Pancreas (tissue), 10 donors: ENCODE data around the gene CLOCK. TPM values are rescaled to one million over a fixed set of nuclear protein-coding genes. Genes with fewer than 3 reads are reported as not detected.

ENCODE experiments used
- ATAC-seq, 4 donors: fragments of 200-7000 bp; cut with Tn5 transposase; one replicate each; pipeline versions ENCODE4 v1.8.0 to v1.9.1; 2020; ENCODE audit warnings: mild to moderate bottlenecking in 4 of 4, moderate library complexity in 4 of 4
- DNase-seq, 6 donors: peaks; one replicate each; pipeline ENCODE4 v3.0.0-alpha.2; 2020
- FAIRE-seq: peaks from 2 replicates; lab custom pipeline; 2012; peaks lifted over from hg19 to GRCh38; lab: Jason Lieb, UNC
- H3K27ac ChIP-seq, 4 donors: fragments of 200-600 bp; sonication (generic); 1 replicate in 3 of 4; 2 replicates in 1 of 4; pipeline versions ENCODE4 v1.5.0 to v1.8.0; 2020
- H3K27me3 ChIP-seq, 4 donors: fragments of 200-600 bp; one replicate each; pipeline ENCODE4 v1.8.0; 2021
- H3K36me3 ChIP-seq, 3 donors: fragments of 200-600 bp; sonication (generic) in 1 of 3; one replicate each; pipeline versions ENCODE4 v1.5.0 to v1.8.0; 2020 to 2021
- H3K4me1 ChIP-seq, 3 donors: fragments of 200-600 bp; one replicate each; pipeline ENCODE4 v1.8.0; 2021
- H3K4me3 ChIP-seq, 4 donors: fragments of 200-600 bp; sonication (generic) in 2 of 4; one replicate each; pipeline versions ENCODE4 v1.5.0 to v1.8.0; 2020 to 2021
- H3K9me3 ChIP-seq, 4 donors: fragments of 200-600 bp; one replicate each; pipeline ENCODE4 v1.8.0; 2021
- CTCF ChIP-seq, 4 donors: fragments of 200-600 bp; sonication (generic) in 3 of 4; IDR thresholded peaks; one replicate each; pipeline versions ENCODE4 v1.5.0 to v1.8.0; 2021; ENCODE audit warnings: antibody characterized with exemption in 4 of 4
- WGBS, 2 donors: extraction: QIAGEN DNeasy Blood & Tissue Kit; methylation state at CpG; one replicate each; pipeline ENCODE4 v1.1.7; 2013; 5-methylcytosine and 5-hydroxymethylcytosine counted together
- intact Hi-C, 3 donors: fragments of 100-400 bp; cut with DNase I; formaldehyde crosslinking; loops; one replicate each; pipeline versions ENCODE4 v1.11.1 to v1.14.2; 2022
- polyA plus RNA-seq, 2 donors: library from polyadenylated mRNA; stranded (reverse); fragments of 200-250 nt; gene quantifications; one replicate each; pipeline ENCODE4 v1.2.3, GENCODE V29; 2013
- total RNA-seq, 6 donors: library from RNA; stranded (reverse); fragmentation: NEBNext Ultra II Directional in 4 of 6; extraction: Animal tissue kit (Norgen Biotek cat#: 25700) in 4 of 6; gene quantifications; one replicate each; pipeline versions ENCODE4 v1.2.1 to v1.2.4, GENCODE V29; 2021 to 2023
- donor health status: healthy with polysubstance abuse.
- donor health status: DM: no; HTN: no; CAD: no; lungs with moderate emphysema.
- donor health status: DM: no; HTN: no; CAD: no.
- donor health status: control.
- donor health status: control.
- donor health status: Bipolar disorder and iron deficiency.
- donor health status: DM: yes; HTN: yes; CAD: no.
- donor health status: DM: no; HTN: no; CAD: no.
- donor health status: DM: no; HTN: no; CAD: no.
- donor health status: DM: yes; HTN: yes; CAD: no.

The CLOCK gene
- total and polyA plus RNA-seq, 8 donors, result 2.9 to 14.1 (median 10.8) TPM

- Histone ChIP-seq H3K27ac (no peak overlapping the region), H3K36me3 (peaks cover 0 to 23% (median 0%) of the 10 kb centered on the region in 3 donors), H3K27me3 (no peaks in the 10 kb centered on the region), H3K9me3 (peaks cover 0 to 4% (median 0%) of the 10 kb centered on the region in 4 donors), H3K4me1 (no peaks in the 10 kb centered on the region), H3K4me3 (no peak overlapping the region)
- FAIRE-seq (no peak), DNase-seq (no peak), ATAC-seq (no peak)
- WGBS, 2 donors, result 97% methylated on average over 1 of the region's 1 CpG
- no peak for TF ChIP-seq CTCF (IDR thresholded peaks at IDR 0.05)
- intact Hi-C loops, result no loop called here
These were observed 76.7 kb downstream of the CLOCK start for GRCh38 chr4:55469979-55470378.

- no peak overlapping the region for H3K27ac ChIP-seq
- DNase-seq (no peak), ATAC-seq (no peak), FAIRE-seq (no peak)
- intact Hi-C loops, result no loop called here
- TF ChIP-seq CTCF (IDR thresholded peaks at IDR 0.05), result no peak
- H3K36me3 ChIP-seq, result peaks cover 0 to 16% (median 0%) of the 10 kb centered on the region in 3 donors
- no peaks in the 10 kb centered on the region for H3K4me1 ChIP-seq
- H3K4me3 ChIP-seq, result no peak overlapping the region
- H3K27me3 ChIP-seq, result no peaks in the 10 kb centered on the region
- WGBS, 2 donors, result 79 to 89% methylated on average over 2 of the region's 2 CpGs
- peaks cover 0 to 4% (median 0%) of the 10 kb centered on the region in 4 donors for H3K9me3 ChIP-seq
These were observed 78.0 kb downstream of the CLOCK start for GRCh38 chr4:55468724-55469123.

DNA sequence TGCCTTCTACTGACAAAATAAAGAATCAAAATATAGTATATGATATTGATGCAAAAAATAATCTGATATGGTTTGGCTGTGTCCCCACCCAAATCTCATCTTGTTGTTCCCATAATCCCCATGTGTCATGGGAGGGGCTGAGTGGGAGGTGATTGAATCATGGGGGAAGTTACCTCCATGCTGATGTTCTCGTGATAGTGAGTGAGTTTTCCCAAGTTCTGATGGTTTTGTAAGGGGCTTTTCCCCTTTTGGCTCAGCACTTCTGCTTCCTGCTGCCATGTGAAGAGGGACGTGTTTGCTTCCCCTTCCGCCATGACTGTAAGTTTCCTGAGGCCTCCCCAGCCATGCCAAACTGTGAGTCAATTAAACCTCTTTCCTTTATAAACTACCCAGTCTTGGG is 80.7 kb downstream of the CLOCK start:
- Histone ChIP-seq H3K27me3 (no peaks in the 10 kb centered on the region), H3K36me3 (peaks cover 0 to 8% (median 0%) of the 10 kb centered on the region in 3 donors), H3K27ac (no peak overlapping the region), H3K4me1 (no peaks in the 10 kb centered on the region), H3K9me3 (peaks cover 0 to 4% (median 0%) of the 10 kb centered on the region in 4 donors), H3K4me3 (no peak overlapping the region)
- ATAC-seq (no peak), FAIRE-seq (no peak), DNase-seq (no peak)
- 95 to 96% methylated on average over 3 of the region's 3 CpGs for WGBS, 2 donors
- intact Hi-C loops, result no loop called here
- TF ChIP-seq CTCF (IDR thresholded peaks at IDR 0.05), result no peak

GRCh38 chr4:55458611-55459010 is 88.1 kb downstream of the CLOCK start:
- Histone ChIP-seq H3K9me3 (no peaks in the 10 kb centered on the region), H3K4me3 (no peak overlapping the region), H3K4me1 (no peaks in the 10 kb centered on the region), H3K27ac (no peak overlapping the region), H3K27me3 (no peaks in the 10 kb centered on the region), H3K36me3 (no peaks in the 10 kb centered on the region)
- 83 to 89% methylated on average over 2 of the region's 2 CpGs for WGBS, 2 donors
- FAIRE-seq (no peak), DNase-seq (no peak), ATAC-seq (no peak)
- no peak for TF ChIP-seq CTCF (IDR thresholded peaks at IDR 0.05)
- intact Hi-C loops, result no loop called here

GRCh38 chr4:55458164-55458563 is 88.5 kb downstream of the CLOCK start:
- 93 to 95% methylated on average over 5 of the region's 5 CpGs for WGBS, 2 donors
- Histone ChIP-seq H3K27me3 (no peaks in the 10 kb centered on the region), H3K27ac (no peak overlapping the region), H3K36me3 (no peaks in the 10 kb centered on the region), H3K4me1 (no peaks in the 10 kb centered on the region), H3K4me3 (no peak overlapping the region), H3K9me3 (no peaks in the 10 kb centered on the region)
- DNase-seq (no peak), FAIRE-seq (no peak), ATAC-seq (no peak)
- no peak for TF ChIP-seq CTCF (IDR thresholded peaks at IDR 0.05)
- intact Hi-C loops, result no loop called here
